ENCODE results near the gene KRT74. TPM values are rescaled to one million over a fixed set of nuclear protein-coding genes. Genes with fewer than 3 reads are reported as not detected.

The KRT74 gene
- total and polyA plus RNA-seq, 10 of the 15 experiments (the other 5 are each of a cell fraction or from before 2014, with no cell fraction given): not detected

GRCh38 chr12:52534482-52534881 lies 39.2 kb downstream of the KRT74 start:
- no TSS peak for BruUV-seq (replicated peaks)
- Histone ChIP-seq H3K9ac (ENCODE audit: control insufficient read depth, insufficient read depth, low read length) (no peak overlapping the region), H3K27ac (ENCODE audit: control insufficient read depth, insufficient read depth) (no peak overlapping the region), H4K20me1 (ENCODE audit: control insufficient read depth, insufficient read depth) (no peaks in the 10 kb centered on the region), H3K9me3 (replicated peaks; ENCODE audit: control insufficient read depth, insufficient read depth, low read length) (no peaks in the 10 kb centered on the region), H3K79me2 (ENCODE audit: control insufficient read depth, insufficient read depth, low read length) (no peaks in the 10 kb centered on the region), H3K36me3 (ENCODE audit: control insufficient read depth in 2 of 2, insufficient read depth in 2 of 2, low read length in 1 of 2) (no peaks in the 10 kb centered on the region), H3K27me3 (replicated peaks in 1 of 2; ENCODE audit: control insufficient read depth in 2 of 2, insufficient read depth in 2 of 2, low read length in 1 of 2) (peaks cover 0 to 2% of the 10 kb centered on the region in 2 experiments; a peak in 1 of 4 replicates), H2AFZ (ENCODE audit: control insufficient read depth, low read depth, low read length) (no peak overlapping the region), H3K4me1 (ENCODE audit: control insufficient read depth, insufficient read depth, low read length) (no peaks in the 10 kb centered on the region), H3K4me2 (ENCODE audit: control insufficient read depth, insufficient read depth) (no peak overlapping the region), H3K4me3 (no peak overlapping the region)
- intact Hi-C loops (cut with micrococcal nuclease; ENCODE audit: unreplicated experiment) (no loop called here), in situ Hi-C loops (cut with MboI) (no loop called here)
- ChIA-PET CTCF (no interaction called here), POLR2A (no interaction called here), SMC1A (ENCODE audit: uncharacterized antibody, unreplicated experiment) (no interaction called here), RAD21 (ENCODE audit: unreplicated experiment) (no interaction called here)
- FAIRE-seq (no peak), ATAC-seq (no peak), DNase-seq (ENCODE audit: low read depth, low spot score) (no peak)
- TF ChIP-seq E2F4 (IDR thresholded peaks at IDR 0.05; ENCODE audit: low read depth, low read length) (no peak), ZNF384 (IDR thresholded peaks at IDR 0.05; ENCODE audit: borderline replicate concordance, low read depth, low read length) (no peak), SUZ12 (IDR thresholded peaks at IDR 0.05; ENCODE audit: unreplicated experiment) (no peak), ZNF207 (IDR thresholded peaks at IDR 0.05; ENCODE audit: borderline replicate concordance) (no peak), KLF5 (IDR thresholded peaks at IDR 0.05; ENCODE audit: partially characterized antibody) (no peak), CBFB (IDR thresholded peaks at IDR 0.05; ENCODE audit: low read depth) (no peak), NFXL1 (IDR thresholded peaks at IDR 0.05; ENCODE audit: borderline replicate concordance) (no peak), SIX5 (IDR thresholded peaks at IDR 0.05; ENCODE audit: low read depth, low read length, severe bottlenecking) (no peak)
- TF ChIP-seq, protein P1, sequence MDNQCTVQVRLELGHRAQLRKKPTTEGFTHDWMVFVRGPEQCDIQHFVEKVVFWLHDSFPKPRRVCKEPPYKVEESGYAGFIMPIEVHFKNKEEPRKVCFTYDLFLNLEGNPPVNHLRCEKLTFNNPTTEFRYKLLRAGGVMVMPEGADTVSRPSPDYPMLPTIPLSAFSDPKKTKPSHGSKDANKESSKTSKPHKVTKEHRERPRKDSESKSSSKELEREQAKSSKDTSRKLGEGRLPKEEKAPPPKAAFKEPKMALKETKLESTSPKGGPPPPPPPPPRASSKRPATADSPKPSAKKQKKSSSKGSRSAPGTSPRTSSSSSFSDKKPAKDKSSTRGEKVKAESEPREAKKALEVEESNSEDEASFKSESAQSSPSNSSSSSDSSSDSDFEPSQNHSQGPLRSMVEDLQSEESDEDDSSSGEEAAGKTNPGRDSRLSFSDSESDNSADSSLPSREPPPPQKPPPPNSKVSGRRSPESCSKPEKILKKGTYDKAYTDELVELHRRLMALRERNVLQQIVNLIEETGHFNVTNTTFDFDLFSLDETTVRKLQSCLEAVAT (IDR thresholded peaks at IDR 0.05): no peak
- WGBS (ENCODE audit: insufficient coverage, insufficient replicate concordance, low lambda C conversion rate, missing lambda C conversion rate): 40% methylated on average over 5 of the region's 5 CpGs
